H1 (cell line): Measurements from ENCODE around the gene LYPD1. TPM values are rescaled to one million over a fixed set of nuclear protein-coding genes. Genes with fewer than 3 reads are reported as not detected.

Experiments
- CTCF ChIA-PET: fragments of 300-600 bp; sonication (Branson Sonifier 250); formaldehyde crosslinking; loops from one replicate; lab custom pipeline; 2021; ENCODE audit not compliant: partially characterized antibody; lab: Charles Lee
- POLR2A ChIA-PET: fragments of 300-600 bp; sonication (Branson Sonifier 250); formaldehyde crosslinking; loops from one replicate; lab custom pipeline; 2021; ENCODE audit warnings: inconsistent platforms; ENCODE audit not compliant: partially characterized antibody; lab: Charles Lee
- DNase-seq, 2 experiments: peaks; one replicate each; pipeline versions ENCODE4 v3.0.0 to v3.0.0-alpha.2; 2010 to 2022; ENCODE audit warnings: low spot score in 2 of 2, low read depth in 1 of 2, mixed read lengths in 1 of 2
- FAIRE-seq: peaks from 2 replicates; lab custom pipeline; 2011; peaks lifted over from hg19 to GRCh38; lab: Jason Lieb, UNC
- H2AFZ ChIP-seq: 2 replicates; pipeline ENCODE4 v1.8.1; 2012; ENCODE audit warnings: low read length, inconsistent platforms
- H2AK5ac ChIP-seq: 2 replicates; pipeline ENCODE4 v1.6.1; 2013; ENCODE audit warnings: low read depth, low read length
- H2BK120ac ChIP-seq: replicated peaks from 2 replicates; pipeline ENCODE3; 2013; ENCODE audit warnings: low read depth, low read length, inconsistent platforms
- H2BK12ac ChIP-seq: 2 replicates; pipeline ENCODE4 v1.6.1; 2013; ENCODE audit warnings: low read depth, low read length
- H2BK15ac ChIP-seq: 2 replicates; pipeline ENCODE4 v1.6.1; 2013; ENCODE audit warnings: low read length
- H2BK20ac ChIP-seq: 2 replicates; pipeline ENCODE4 v1.6.1; 2013; ENCODE audit warnings: low read length
- H2BK5ac ChIP-seq: 2 replicates; pipeline ENCODE4 v1.6.1; 2013; ENCODE audit warnings: low read depth, low read length
- H3K14ac ChIP-seq: 2 replicates; pipeline ENCODE4 v1.6.1; 2013; ENCODE audit warnings: inconsistent platforms; ENCODE audit not compliant: insufficient read length
- H3K18ac ChIP-seq: 2 replicates; pipeline ENCODE4 v1.6.1; 2013; ENCODE audit warnings: low read length; ENCODE audit errors: extremely low read depth
- H3K23ac ChIP-seq: 2 replicates; pipeline ENCODE4 v1.6.1; 2013; ENCODE audit warnings: inconsistent platforms; ENCODE audit not compliant: insufficient read length
- H3K23me2 ChIP-seq: 2 replicates; pipeline ENCODE4 v1.6.1; 2013; ENCODE audit warnings: low read depth, low read length
- H3K27ac ChIP-seq: 2 replicates; pipeline ENCODE4 v1.6.1; 2011; ENCODE audit warnings: low read depth, low read length, inconsistent platforms
- H3K27me3 ChIP-seq, 4 experiments: replicated peaks in 1 of 4; 1 replicate in 1 of 4; 2 replicates in 3 of 4; pipeline versions ENCODE4 v1.6.1 to v1.8.1; 2011 to 2013; ENCODE audit warnings: low read length in 3 of 4, mild to moderate bottlenecking in 3 of 4, inconsistent platforms in 2 of 4, mixed read lengths in 2 of 4, moderate library complexity in 1 of 4; ENCODE audit not compliant: control insufficient read depth in 3 of 4, insufficient read depth in 3 of 4; ENCODE audit errors: extremely low read depth in 1 of 4
- H3K36me3 ChIP-seq, 4 experiments: 2 replicates each; pipeline versions ENCODE4 v1.6.1 to v1.8.1; 2011 to 2013; ENCODE audit warnings: mild to moderate bottlenecking in 4 of 4, low read length in 3 of 4, moderate library complexity in 2 of 4, control low read depth in 1 of 4, inconsistent platforms in 1 of 4; ENCODE audit not compliant: insufficient read depth in 4 of 4, control insufficient read depth in 2 of 4
- H3K4ac ChIP-seq: replicated peaks from 2 replicates; pipeline ENCODE3; 2013; ENCODE audit warnings: low read length, low read depth, mixed read lengths, inconsistent platforms; ENCODE audit not compliant: insufficient read length
- H3K4me1 ChIP-seq, 4 experiments: replicated peaks in 1 of 4; 1 replicate in 1 of 4; 2 replicates in 3 of 4; pipeline versions ENCODE4 v1.6.1 to v1.8.1; 2011 to 2013; ENCODE audit warnings: low read length in 3 of 4, inconsistent platforms in 2 of 4, mixed read lengths in 1 of 4; ENCODE audit not compliant: insufficient read depth in 4 of 4, control insufficient read depth in 3 of 4
- H3K4me2 ChIP-seq, 2 experiments: 2 replicates each; pipeline versions ENCODE4 v1.6.1 to v1.8.1; 2011 to 2013; ENCODE audit warnings: low read depth in 2 of 2, low read length in 2 of 2, control low read depth in 1 of 2, inconsistent platforms in 1 of 2, mild to moderate bottlenecking in 1 of 2; ENCODE audit not compliant: insufficient read depth in 1 of 2
- H3K4me3 ChIP-seq, 4 experiments: fragments of 200-600, 300-600 bp in 1 of 4; sonication (generic), shearing (Covaris generic), sonication (Bioruptor Twin) in 1 of 4; 2 replicates each; pipeline versions ENCODE4 v1.5.1 to v1.8.1; 2011 to 2016; ENCODE audit warnings: low read length in 4 of 4, low read depth in 3 of 4, control low read depth in 2 of 4, inconsistent platforms in 2 of 4, mild to moderate bottlenecking in 2 of 4, mixed read lengths in 1 of 4, moderate library complexity in 1 of 4; ENCODE audit not compliant: insufficient read depth in 2 of 4; ENCODE audit errors: extremely low read depth in 1 of 4
- H3K56ac ChIP-seq: replicated peaks from 2 replicates; pipeline ENCODE3; 2013; ENCODE audit warnings: low read depth, mild to moderate bottlenecking, mixed read lengths, low read length, inconsistent platforms; ENCODE audit not compliant: insufficient read length
- H3K79me1 ChIP-seq: 2 replicates; pipeline ENCODE4 v1.6.1; 2013; ENCODE audit warnings: low read depth, low read length, control low read depth
- H3K79me2 ChIP-seq, 2 experiments: 2 replicates each; pipeline versions ENCODE4 v1.6.1 to v1.8.1; 2012 to 2013; ENCODE audit warnings: low read length in 2 of 2, mild to moderate bottlenecking in 2 of 2, inconsistent platforms in 1 of 2; ENCODE audit not compliant: insufficient read depth in 2 of 2, control insufficient read depth in 1 of 2
- H3K9ac ChIP-seq, 4 experiments: replicated peaks in 1 of 4; 1 replicate in 1 of 4; 2 replicates in 3 of 4; pipeline versions ENCODE4 v1.6.1 to v1.8.1; 2011 to 2013; ENCODE audit warnings: low read depth in 3 of 4, low read length in 3 of 4, control low read depth in 2 of 4, mild to moderate bottlenecking in 2 of 4, moderate library complexity in 2 of 4, inconsistent platforms in 1 of 4; ENCODE audit errors: extremely low read depth in 1 of 4
- H3K9me3 ChIP-seq, 2 experiments: 2 replicates each; pipeline versions ENCODE4 v1.6.1 to v1.8.1; 2012 to 2013; ENCODE audit warnings: mild to moderate bottlenecking in 2 of 2, moderate library complexity in 2 of 2, control low read depth in 1 of 2, inconsistent platforms in 1 of 2, low read depth in 1 of 2, low read length in 1 of 2, mixed read lengths in 1 of 2; ENCODE audit not compliant: insufficient read depth in 2 of 2
- H4K20me1 ChIP-seq, 2 experiments: replicated peaks in 1 of 2; 2 replicates each; pipeline versions ENCODE3 to v1.8.1; 2011 to 2013; ENCODE audit warnings: inconsistent platforms in 2 of 2, low read length in 2 of 2, mild to moderate bottlenecking in 1 of 2; ENCODE audit not compliant: insufficient read depth in 2 of 2, control insufficient read depth in 1 of 2
- H4K5ac ChIP-seq: 2 replicates; pipeline ENCODE4 v1.6.1; 2013; ENCODE audit warnings: low read length, low read depth, mixed read lengths, inconsistent platforms; ENCODE audit not compliant: insufficient read length
- H4K8ac ChIP-seq: 2 replicates; pipeline ENCODE4 v1.8.0; 2013; ENCODE audit warnings: mild to moderate bottlenecking, moderate library complexity, low read length, inconsistent platforms; ENCODE audit not compliant: insufficient read depth; ENCODE audit errors: extremely low read depth
- H4K91ac ChIP-seq: replicated peaks from 2 replicates; pipeline ENCODE3; 2013; ENCODE audit warnings: low read length, mixed read lengths, inconsistent platforms; ENCODE audit not compliant: insufficient read length
- BCL11A ChIP-seq, 2 experiments: IDR thresholded peaks; one replicate each; pipeline ENCODE4 v1.6.1; 2011; ENCODE audit warnings: low read depth in 2 of 2, low read length in 2 of 2, mild to moderate bottlenecking in 2 of 2
- BRCA1 ChIP-seq: IDR thresholded peaks from 2 replicates; pipeline ENCODE4 v1.6.1; 2012; ENCODE audit warnings: low read depth, low read length, improper control_type of control experiment
- CHD2 ChIP-seq: IDR thresholded peaks from 2 replicates; pipeline ENCODE4 v1.6.1; 2012; ENCODE audit warnings: low read length, improper control_type of control experiment
- CTBP2 ChIP-seq: IDR thresholded peaks from 2 replicates; pipeline ENCODE4 v1.7.0; 2011; ENCODE audit warnings: borderline replicate concordance, mild to moderate bottlenecking, moderate library complexity, mixed read lengths, low read length; ENCODE audit not compliant: insufficient read depth, insufficient read length
- JUND ChIP-seq: IDR thresholded peaks from 2 replicates; pipeline ENCODE4 v1.6.1; 2011; ENCODE audit warnings: mild to moderate bottlenecking, improper control_type of control experiment, low read length
- MAFK ChIP-seq: IDR thresholded peaks from 2 replicates; pipeline ENCODE4 v1.6.1; 2012; ENCODE audit warnings: low read depth, mild to moderate bottlenecking, improper control_type of control experiment, low read length
- POLR2A ChIP-seq, 2 experiments: IDR thresholded peaks; 1 replicate in 1 of 2; 2 replicates in 1 of 2; pipeline ENCODE4 v1.6.1; 2011; ENCODE audit warnings: low read depth in 2 of 2, low read length in 2 of 2, mild to moderate bottlenecking in 2 of 2; ENCODE audit errors: control extremely low read depth in 1 of 2
- SIRT6 ChIP-seq: IDR thresholded peaks from one replicate; pipeline ENCODE4 v1.7.1; 2012; ENCODE audit warnings: low read length, inconsistent platforms
- SIX5 ChIP-seq: IDR thresholded peaks from 2 replicates; pipeline ENCODE4 v1.6.1; 2011; ENCODE audit warnings: mild to moderate bottlenecking, low read depth, low read length
- SP1 ChIP-seq: IDR thresholded peaks from 2 replicates; pipeline ENCODE4 v1.6.1; 2011; ENCODE audit warnings: low read depth, low read length
- SUZ12 ChIP-seq: fragments of 200-600 bp; sonication (generic); IDR thresholded peaks from 2 replicates; pipeline ENCODE4 v1.6.1; 2012; ENCODE audit warnings: mild to moderate bottlenecking, inconsistent platforms, low read length, moderate library complexity, mixed read lengths
- WGBS, 2 experiments: shearing (Covaris generic) in 1 of 2; methylation state at CpG; one replicate each; pipeline versions ENCODE4 v1.1.6 to v1.1.7; 2013 to 2015; ENCODE audit warnings: low lambda C conversion rate in 2 of 2, mixed read lengths in 2 of 2, inconsistent platforms in 1 of 2, low coverage in 1 of 2, missing lambda C conversion rate in 1 of 2; ENCODE audit not compliant: insufficient replicate concordance in 2 of 2, insufficient coverage in 1 of 2, insufficient read length in 1 of 2; ENCODE audit errors: extremely low coverage in 1 of 2, missing lambda C conversion rate in 1 of 2; 5-methylcytosine and 5-hydroxymethylcytosine counted together
- polyA plus RNA-seq, 7 experiments: library from polyadenylated mRNA; depleted of rRNA in 3 of 7; stranded (reverse) in 5 of 7; unstranded in 2 of 7; fragments of >200 nt in 5 of 7; fragments of 200-250 nt in 2 of 7; gene quantifications; 1 replicate in 5 of 7; 2 replicates in 1 of 7; 4 replicates in 1 of 7; pipeline versions ENCODE4 v1.2.1 to v1.2.3, GENCODE V29; 2011 to 2013; ENCODE audit warnings: missing spikeins in 2 of 7, mixed read lengths in 2 of 7
- total RNA-seq: library from RNA; stranded (reverse); fragmentation: NEBNext Ultra II Directional; extraction: Animal tissue kit (Norgen Biotek cat#: 25700); gene quantifications from 2 replicates; pipeline ENCODE4 v1.2.1, GENCODE V29; 2021
- TF ChIP-seq, protein P1 (sequence below): IDR thresholded peaks from 2 replicates; pipeline ENCODE4 v1.6.1; 2012; ENCODE audit warnings: inconsistent platforms
- TF ChIP-seq, protein P2 (sequence below): IDR thresholded peaks from 2 replicates; pipeline ENCODE4 v1.6.1; 2011; ENCODE audit warnings: low read length, improper control_type of control experiment
- TF ChIP-seq, protein P3 (sequence below): IDR thresholded peaks from 2 replicates; pipeline ENCODE4 v1.6.1; 2012; ENCODE audit warnings: inconsistent platforms

The LYPD1 gene
- total and polyA plus RNA-seq, 2 of the 8 experiments (the other 6 are each of a cell fraction or from before 2014, with no cell fraction given): 1.9 to 2.7 TPM

DNA sequence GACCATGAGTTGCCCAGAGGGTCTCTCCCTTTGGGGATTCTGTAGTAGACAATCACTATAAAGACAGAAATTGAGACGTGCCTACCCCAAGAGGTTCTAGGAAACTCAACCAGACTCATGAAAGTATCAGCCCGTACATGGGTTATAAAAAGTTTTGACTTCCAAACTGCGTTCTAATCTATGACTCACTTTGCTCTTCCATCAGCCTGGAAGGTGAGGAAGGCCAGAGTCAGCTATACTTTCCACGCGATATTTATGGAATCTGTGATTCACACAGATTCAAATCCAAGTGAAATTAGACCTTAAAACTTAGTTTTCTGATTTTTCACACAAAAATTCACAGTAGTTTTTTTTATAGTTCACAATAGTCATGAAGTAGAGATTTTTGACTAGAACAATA is 7.7 kb upstream of the LYPD1 start:
- ChIA-PET CTCF (interaction anchor here (0.7 to 1.3 kb wide), 3 partner anchors 17 to 1160 kb away, joined by 3 to 4 read pairs (median 3); no protein-coding TSS in a partner anchor), POLR2A (no interaction called here)
- no peaks in the 10 kb centered on the region for H4K20me1 ChIP-seq
- no peaks in the 10 kb centered on the region for H3K79me1 ChIP-seq
- H3K27me3 ChIP-seq: peaks cover 0 to 6% (median 3%) of the 10 kb centered on the region in 4 experiments; a peak in 3 of 7 replicates
- no peak overlapping the region for H3K4ac ChIP-seq
- H3K36me3 ChIP-seq: no peaks in the 10 kb centered on the region
- H3K4me3 ChIP-seq: no peak overlapping the region
- H2AK5ac ChIP-seq: no peak overlapping the region
- H3K79me2 ChIP-seq: no peaks in the 10 kb centered on the region
- H3K4me1 ChIP-seq: no peaks in the 10 kb centered on the region
- no peak overlapping the region for H2BK15ac ChIP-seq
- no peak overlapping the region for H3K23ac ChIP-seq
- no peaks in the 10 kb centered on the region for H3K23me2 ChIP-seq
- no peak overlapping the region for H3K14ac ChIP-seq
- H2BK12ac ChIP-seq: no peak overlapping the region
- TF ChIP-seq SUZ12: no peak
- no peak for TF ChIP-seq BRCA1
- TF ChIP-seq CTBP2: no peak
- no peak for TF ChIP-seq BCL11A (IDR thresholded peaks at IDR 0.05; ENCODE audit: low read depth in 2 of 2, low read length in 2 of 2)
- TF ChIP-seq SIRT6: no peak
- TF ChIP-seq JUND: no peak
- TF ChIP-seq, protein P1, sequence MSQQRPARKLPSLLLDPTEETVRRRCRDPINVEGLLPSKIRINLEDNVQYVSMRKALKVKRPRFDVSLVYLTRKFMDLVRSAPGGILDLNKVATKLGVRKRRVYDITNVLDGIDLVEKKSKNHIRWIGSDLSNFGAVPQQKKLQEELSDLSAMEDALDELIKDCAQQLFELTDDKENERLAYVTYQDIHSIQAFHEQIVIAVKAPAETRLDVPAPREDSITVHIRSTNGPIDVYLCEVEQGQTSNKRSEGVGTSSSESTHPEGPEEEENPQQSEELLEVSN: no peak
- no peak for TF ChIP-seq CHD2
- no peak for TF ChIP-seq MAFK
- TF ChIP-seq POLR2A (IDR thresholded peaks at IDR 0.05; ENCODE audit: control extremely low read depth in 1 of 2, low read depth in 2 of 2, low read length in 2 of 2): no peak
- TF ChIP-seq, protein P2, sequence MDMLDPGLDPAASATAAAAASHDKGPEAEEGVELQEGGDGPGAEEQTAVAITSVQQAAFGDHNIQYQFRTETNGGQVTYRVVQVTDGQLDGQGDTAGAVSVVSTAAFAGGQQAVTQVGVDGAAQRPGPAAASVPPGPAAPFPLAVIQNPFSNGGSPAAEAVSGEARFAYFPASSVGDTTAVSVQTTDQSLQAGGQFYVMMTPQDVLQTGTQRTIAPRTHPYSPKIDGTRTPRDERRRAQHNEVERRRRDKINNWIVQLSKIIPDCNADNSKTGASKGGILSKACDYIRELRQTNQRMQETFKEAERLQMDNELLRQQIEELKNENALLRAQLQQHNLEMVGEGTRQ: no peak
- TF ChIP-seq SP1: no peak
- TF ChIP-seq, protein P3, sequence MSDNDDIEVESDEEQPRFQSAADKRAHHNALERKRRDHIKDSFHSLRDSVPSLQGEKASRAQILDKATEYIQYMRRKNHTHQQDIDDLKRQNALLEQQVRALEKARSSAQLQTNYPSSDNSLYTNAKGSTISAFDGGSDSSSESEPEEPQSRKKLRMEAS: no peak
- TF ChIP-seq SIX5: no peak
- H3K9me3 ChIP-seq: no peaks in the 10 kb centered on the region
- no peak overlapping the region for H3K27ac ChIP-seq
- DNase-seq (no peak), FAIRE-seq (no peak)
- H3K18ac ChIP-seq: no peak overlapping the region
- no peak overlapping the region for H2BK20ac ChIP-seq
- H4K8ac ChIP-seq: no peak overlapping the region
- no peak overlapping the region for H3K9ac ChIP-seq
- no peak overlapping the region for H2BK120ac ChIP-seq
- H3K56ac ChIP-seq: no peak overlapping the region
- no peak overlapping the region for H2AFZ ChIP-seq
- H4K5ac ChIP-seq: no peak overlapping the region
- H2BK5ac ChIP-seq: no peak overlapping the region
- H4K91ac ChIP-seq: no peak overlapping the region
- H3K4me2 ChIP-seq: no peak overlapping the region
- WGBS, 2 experiments: 90% methylated on average over 5 of the region's 5 CpGs; no CpG with 5 or more reads in 1 of the 2 experiments
